Renal cortical epithelial cell (primary cell): ENCODE data around the gene SMIM7. TPM values are rescaled to one million over a fixed set of nuclear protein-coding genes. Genes with fewer than 3 reads are reported as not detected.

Experiments
- DNase-seq: peaks from one replicate; pipeline ENCODE4 v3.0.0-alpha.2; 2011; ENCODE audit warnings: low read depth
- total RNA-seq: library from RNA; depleted of rRNA; stranded (reverse); fragments of >200 nt; gene quantifications from 2 replicates; pipeline ENCODE4 v1.2.3, GENCODE V29; 2014

SMIM7 gene
- total RNA-seq, 1 donor from 2014 or later: 88.5 TPM

GRCh38 chr19:16621165-16621800 lies 38.7 kb downstream of the SMIM7 start:
- no peak for DNase-seq

DNA sequence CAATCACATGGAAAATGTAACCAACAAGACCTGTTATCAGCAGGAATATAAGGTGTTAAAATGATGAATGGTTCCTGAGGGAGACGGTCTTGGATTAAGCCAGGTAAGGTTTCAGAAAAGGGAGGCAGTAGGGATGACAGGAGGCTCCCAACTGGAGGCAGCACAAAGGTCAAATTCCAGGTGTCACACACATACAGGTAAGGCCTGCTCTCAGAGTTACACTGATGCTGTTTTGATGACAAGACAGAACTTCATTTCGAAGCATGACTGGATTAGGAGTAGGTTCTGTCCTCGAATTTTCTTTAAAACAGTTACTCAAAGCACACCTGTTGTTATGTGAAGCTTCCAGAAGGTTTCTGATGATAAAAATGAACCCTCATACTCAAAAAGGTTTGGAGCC lies 39.4 kb downstream of the SMIM7 start:
- DNase-seq: no peak

- no peak for DNase-seq
Measured at GRCh38 chr19:16620018-16620417, 39.9 kb downstream of the SMIM7 start.

DNA sequence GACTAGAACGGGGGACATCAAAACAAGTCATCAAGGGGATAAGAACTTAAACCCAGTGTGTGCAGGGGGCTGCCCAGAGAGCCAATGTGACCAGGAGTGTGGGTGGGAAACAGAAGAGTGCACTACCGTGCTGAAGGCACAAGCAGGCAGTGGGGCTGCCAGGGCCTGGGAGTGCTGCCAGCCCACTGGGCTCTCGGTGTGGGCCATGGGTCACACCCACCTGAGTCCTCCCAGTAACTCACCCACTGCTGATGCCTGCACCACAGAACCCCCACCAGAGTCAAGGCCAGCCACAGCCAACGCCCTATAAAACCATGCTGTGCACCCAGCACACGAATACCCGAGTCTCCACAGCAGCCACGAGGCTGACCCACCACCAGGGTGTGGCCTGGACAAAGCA lies 40.5 kb downstream of the SMIM7 start:
- no peak for DNase-seq

DNA sequence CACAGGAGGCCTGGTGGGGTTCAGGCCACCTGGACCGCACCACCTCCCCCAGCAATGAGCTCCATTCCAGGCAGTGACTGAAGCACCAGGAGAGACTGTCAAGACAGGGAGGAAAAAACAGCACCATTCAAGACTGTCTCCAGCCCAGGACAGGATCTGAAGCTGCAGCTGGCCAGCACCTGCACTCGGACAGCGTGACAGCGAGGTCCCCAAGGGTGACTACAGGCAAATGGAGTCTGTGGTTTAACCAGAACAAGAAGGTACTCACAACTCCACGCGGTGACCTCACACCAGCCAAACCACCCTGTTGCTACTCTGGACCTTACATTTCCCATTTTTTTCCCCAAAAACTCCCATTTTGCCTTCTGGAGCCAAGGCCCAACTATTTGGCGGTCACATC lies 41.7 kb downstream of the SMIM7 start:
- DNase-seq: no peak

- no peak for DNase-seq
Measured at GRCh38 chr19:16615808-16616207, 44.1 kb downstream of the SMIM7 start.

DNA sequence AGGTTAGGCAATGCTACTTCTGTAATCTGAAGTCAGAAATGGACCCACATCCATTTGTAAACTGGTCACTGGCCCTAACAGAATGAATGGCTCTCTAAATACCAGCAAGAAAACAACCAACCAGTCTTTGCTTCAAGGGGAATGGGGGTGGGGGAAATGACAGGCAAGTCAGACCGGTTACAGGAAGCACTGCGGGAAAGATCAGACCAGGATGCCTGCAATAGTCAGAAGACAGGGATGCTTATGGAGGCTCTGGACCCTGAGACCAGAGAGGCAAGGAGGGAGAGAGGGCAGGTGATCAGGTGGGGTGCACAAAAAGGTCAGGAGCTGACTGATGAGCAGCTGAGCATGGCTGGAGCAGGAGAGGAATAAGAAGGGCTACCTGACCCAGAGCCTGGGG lies 45.0 kb downstream of the SMIM7 start:
- DNase-seq: no peak

DNA sequence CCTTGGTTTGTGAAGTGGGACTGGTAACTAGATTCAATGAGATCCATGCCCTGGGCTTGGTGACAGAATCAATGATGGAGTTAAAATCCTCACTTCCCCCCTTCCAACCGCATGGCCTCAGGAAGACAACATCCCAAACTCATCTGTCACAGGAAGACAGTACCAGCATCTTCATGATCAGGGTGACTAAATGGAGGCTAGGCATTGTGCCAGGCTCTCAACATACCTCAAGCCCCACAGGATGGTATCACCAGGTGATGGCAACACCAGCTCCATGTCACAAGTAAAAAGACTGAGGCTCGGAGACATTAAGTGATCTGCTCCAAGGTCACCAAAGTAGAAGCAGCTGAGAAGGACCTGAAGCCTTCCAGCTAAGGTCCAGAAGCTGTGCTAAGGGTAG lies 46.1 kb downstream of the SMIM7 start:
- DNase-seq: no peak

GRCh38 chr19:16612636-16613035 lies 47.3 kb downstream of the SMIM7 start:
- no peak for DNase-seq

- no peak for DNase-seq
Measured at GRCh38 chr19:16611121-16611520, 48.8 kb downstream of the SMIM7 start.

DNA sequence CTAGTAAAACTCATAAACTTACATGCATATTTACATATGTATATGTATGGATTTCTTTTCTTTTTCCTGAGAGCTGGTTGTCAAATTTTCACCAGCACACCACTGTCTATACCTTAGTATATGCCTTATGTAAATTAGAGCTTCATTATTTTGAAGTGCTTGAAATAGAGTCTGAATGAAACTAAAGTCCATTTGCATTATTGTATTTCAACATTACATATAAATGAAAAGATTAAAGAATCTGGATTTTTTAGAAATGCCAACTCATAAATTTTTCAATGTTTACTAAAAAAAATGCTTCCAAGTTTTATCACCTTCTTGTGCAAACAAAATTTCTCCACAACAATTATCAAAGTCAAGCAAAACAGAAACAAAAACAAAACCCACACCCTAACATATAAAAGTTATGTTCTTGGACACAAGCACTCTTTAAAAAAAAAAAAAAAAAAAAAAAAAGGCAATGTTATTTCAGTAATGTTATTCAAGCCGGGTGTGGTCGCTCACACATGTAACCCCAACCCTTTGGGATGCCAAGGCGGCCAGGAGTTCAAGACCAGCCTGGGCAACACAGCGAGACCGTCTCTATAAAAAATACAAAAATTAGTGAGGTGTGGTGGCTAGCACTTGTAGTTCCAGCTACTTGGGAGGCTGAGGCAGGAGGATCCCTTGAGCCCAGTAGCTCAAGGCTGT lies 50.3 kb downstream of the SMIM7 start:
- DNase-seq: no peak

DNA sequence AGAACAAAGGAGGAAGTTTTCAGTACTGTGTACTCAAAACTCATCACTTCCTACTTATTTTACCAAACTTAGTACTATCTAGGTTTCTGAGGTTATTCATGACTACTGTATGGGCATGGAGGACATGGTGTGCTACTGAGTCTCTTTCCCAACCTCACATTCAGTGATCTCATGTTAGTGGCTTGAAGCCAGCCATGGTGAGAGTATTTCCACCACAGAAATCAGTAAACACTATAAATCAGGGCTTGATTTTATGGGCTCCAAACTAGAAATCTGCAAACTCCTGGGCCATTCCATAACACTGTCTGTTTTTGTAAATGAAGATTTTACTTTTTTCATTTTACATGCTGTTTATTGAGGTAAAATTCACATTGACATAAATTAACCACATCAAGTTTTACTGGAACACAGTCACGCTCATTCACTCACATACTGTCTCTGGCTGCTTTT lies 51.6 kb downstream of the SMIM7 start:
- DNase-seq: peak; percentile 82

DNA sequence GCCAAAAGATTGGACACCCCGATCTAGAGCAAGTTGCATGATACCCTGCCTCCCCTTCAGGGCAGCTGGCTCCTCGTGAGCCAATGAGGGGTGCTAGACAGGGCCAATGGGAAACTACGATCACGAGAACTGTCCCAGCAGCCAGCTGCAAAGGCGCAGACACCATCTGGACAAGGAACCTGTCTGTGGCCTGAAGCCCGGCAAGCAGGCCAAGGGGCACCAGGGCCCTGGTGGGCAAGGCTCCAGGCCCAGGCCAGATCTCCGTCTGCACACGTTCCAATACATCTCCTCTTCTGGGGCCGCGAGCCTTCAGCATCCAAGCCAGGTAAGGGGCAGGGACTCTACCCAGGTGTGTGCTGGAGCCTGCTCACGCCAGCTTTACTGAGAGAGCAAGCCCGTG lies 52.1 kb downstream of the SMIM7 start:
- no peak for DNase-seq

DNA sequence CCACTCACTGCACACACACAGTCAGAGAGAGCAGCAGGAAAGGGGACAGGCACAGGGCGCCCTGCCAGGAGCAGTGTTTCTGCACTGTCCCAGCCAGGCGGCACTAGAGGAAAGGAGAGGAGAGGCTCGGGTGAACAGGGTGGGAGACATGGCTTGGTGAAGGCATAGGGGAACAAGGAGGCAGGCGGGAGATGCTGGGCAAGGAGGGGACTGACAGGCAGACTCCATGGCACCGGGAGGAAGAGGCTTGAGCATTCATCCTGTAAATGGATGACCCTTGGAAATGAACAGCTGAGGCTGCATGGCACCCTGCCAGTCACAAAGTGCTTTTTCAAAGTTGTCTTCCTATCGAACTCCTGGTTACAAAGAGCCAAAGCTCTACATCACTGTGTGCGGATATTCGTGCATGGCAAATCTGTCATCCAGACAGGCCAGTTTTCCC lies 54.4 kb downstream of the SMIM7 start:
- DNase-seq: no peak

GRCh38 chr19:16605115-16605514 lies 54.8 kb downstream of the SMIM7 start:
- no peak for DNase-seq

DNA sequence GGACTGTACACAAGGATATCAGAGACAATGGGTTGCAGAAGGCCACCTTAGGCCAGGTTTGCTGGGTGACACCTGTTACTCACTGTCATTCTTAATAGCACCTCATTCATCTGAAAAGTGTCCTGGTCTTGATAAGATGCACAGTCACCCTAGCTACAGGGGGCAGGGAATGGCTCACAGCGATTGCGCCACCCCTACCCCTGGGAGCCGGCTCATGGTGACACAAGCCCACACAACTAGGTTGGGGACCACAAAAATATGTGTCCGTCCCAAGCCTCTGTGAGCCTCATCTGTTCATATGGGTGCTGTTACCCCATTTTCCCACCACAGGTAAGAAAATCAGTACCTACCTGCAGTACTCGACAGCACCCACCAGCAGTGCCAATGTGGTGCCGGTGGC lies 55.3 kb downstream of the SMIM7 start:
- DNase-seq: no peak

DNA sequence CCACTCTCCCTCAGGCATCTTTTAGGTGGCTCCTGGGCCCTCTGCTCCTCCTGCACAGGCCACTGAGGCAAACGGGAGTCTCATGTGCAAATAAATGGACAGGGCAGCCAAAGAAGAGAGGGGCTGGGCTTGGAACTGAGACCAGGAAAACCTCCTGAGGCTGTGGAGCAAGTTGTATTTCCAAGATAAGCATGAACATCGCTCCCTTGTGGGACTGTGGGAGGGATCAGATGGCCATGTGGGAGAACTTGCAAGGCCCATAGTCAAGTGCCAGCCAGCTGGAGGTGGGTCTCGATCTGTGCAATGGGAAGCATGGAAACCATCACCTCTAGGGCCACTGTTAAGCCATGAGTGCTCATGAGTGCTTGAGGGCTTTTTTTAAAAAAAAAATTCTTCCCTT lies 56.9 kb downstream of the SMIM7 start:
- DNase-seq: no peak

DNA sequence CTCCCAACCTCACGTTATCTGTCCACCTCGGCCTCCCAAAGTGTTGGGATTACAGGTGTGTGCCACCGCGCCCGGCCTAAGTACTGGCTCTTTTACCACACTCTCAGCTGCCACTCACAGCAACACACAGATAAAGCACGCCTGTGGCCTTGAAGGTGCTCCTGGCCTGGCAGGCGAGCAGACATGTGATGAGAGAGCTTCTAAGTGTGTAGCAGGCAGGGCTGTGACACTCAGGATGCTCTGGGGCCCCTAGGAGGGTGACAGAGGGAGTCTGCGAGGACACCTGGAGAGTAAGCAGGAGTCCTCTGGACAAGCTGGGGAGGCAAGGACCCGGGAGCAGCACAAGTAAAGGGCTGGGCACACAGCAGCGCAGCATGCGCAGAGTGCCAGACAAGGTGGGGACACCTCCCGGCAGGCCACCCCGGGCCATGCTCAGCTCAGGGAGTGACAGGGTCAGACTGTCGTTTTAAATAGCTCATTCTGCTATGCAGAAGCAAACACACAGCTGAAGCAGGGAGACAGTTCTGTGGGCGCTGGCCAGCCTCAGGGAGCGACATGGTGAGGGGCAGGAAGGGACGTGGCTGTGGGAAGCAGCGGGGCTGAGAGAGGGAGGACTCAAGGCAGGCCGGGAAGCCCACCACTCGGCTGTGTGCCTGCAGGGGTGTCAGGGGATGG lies 58.4 kb downstream of the SMIM7 start:
- no peak for DNase-seq

- no peak for DNase-seq
Measured at GRCh38 chr19:16600824-16601223, 59.1 kb downstream of the SMIM7 start.

DNA sequence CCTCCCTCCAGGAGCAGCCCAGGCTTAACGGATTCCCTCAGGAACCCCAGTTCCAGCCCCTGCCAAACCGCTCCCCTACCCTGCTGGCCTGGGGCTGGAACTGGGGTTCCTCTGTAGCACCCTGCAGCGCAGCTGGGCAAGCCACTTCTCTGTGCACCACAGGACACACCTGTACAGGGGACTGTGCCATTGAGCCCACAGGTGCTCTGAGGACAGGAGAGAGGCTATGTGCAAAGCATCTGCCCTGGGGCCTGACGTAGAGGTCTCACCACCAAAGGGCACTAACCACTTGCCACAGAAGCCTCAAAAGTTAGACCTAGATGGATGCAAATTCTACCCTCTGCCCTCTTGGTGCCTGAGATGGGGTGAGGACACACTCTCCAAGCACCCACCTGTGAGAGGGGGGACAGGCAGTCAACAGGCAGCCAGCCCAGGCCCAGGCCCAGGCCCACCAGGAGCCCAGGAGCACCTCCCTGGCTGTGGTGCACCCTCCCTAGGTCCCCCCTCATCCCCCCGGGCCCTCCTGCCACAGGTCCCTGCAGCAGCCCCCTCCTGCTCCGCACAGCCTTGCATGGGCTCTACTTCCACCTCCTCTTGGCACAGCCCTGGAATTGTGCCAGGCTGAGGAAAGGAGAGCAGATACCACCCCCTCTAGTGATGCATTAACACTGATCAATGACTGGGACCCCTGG lies 60.1 kb downstream of the SMIM7 start:
- no peak for DNase-seq

DNA sequence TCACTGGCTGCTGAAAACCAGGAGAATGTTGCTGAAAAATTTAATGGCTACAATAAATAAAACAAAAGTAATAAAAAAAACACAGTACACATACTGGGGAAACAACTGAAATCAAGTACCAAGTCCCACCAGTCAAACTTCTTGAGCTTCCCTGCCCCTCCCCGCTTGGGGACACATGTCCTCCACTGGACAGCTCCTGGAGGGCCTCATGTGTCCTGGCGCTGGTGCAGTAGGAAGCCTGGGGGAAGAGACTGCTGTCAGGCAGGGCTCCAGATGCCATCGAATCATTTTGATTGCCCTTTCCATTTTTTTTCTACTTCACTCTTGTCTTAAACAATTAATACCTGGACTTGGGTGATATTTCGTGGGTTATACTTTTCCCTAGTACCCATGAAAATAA lies 61.1 kb downstream of the SMIM7 start:
- no peak for DNase-seq

- no peak for DNase-seq
Measured at GRCh38 chr19:16596399-16596798, 63.5 kb downstream of the SMIM7 start.
